IPS-18c (cell line): ENCODE measurements around the gene DHX16.

Source experiments
- H3K4me3 ChIP-seq: 2 replicates; pipeline ENCODE4 v1.7.0; 2013; ENCODE audit warnings: low read depth, mild to moderate bottlenecking, low read length, moderate library complexity; ENCODE audit not compliant: insufficient read depth
- H3K9me3 ChIP-seq: one replicate; pipeline ENCODE4 v1.6.1; 2013; ENCODE audit warnings: mild to moderate bottlenecking, low read length, moderate library complexity; ENCODE audit not compliant: control insufficient read depth, insufficient read depth

Gene DHX16

DNA sequence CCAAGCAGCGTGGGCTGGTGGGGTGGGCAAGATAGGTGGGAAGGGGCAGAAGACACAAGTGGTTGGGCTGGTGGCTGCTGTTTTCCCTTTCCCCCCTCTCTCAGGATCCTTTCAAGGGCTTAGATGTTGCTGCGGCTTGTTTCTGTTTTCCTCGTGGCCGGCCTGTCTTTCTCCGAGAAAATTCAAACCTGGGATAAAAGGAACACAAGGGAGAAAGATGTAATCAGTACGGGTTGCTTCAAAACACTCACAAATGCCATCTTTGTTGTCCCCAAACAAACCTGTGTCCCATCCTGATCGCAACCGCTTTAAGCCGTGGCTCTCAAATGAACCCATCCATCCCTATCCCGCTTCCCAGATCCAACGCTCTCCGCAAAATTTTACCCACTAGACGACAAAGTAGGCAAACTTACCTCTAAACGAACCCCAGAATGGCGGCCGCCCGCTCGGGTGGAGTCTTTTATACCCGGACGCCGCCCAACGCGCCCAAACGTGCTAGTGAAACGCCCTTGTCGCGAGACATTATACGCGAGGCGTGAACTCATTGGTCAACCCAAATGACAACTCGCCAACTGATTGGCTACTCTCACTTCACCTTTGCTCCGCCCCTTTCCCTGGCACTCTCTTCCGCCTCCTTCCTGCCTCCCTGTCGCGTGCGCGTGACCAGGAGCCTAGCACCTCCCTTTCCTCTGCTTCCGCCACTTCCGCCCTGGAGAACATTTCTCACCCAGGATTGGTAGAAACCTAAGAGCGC, 55.8 kb downstream of the DHX16 start, which contains the start of gene PPP1R10:
Gene PPP1R10, minus strand, starts transcription at position 433 of the 754 bp plus-strand sequence. CDS start 7,299 bp downstream, outside the sequence.
- Histone ChIP-seq H3K9me3 (no peaks in the 10 kb centered on the region), H3K4me3 (peak within 1 kb of the TSS; percentile 95)

DNA sequence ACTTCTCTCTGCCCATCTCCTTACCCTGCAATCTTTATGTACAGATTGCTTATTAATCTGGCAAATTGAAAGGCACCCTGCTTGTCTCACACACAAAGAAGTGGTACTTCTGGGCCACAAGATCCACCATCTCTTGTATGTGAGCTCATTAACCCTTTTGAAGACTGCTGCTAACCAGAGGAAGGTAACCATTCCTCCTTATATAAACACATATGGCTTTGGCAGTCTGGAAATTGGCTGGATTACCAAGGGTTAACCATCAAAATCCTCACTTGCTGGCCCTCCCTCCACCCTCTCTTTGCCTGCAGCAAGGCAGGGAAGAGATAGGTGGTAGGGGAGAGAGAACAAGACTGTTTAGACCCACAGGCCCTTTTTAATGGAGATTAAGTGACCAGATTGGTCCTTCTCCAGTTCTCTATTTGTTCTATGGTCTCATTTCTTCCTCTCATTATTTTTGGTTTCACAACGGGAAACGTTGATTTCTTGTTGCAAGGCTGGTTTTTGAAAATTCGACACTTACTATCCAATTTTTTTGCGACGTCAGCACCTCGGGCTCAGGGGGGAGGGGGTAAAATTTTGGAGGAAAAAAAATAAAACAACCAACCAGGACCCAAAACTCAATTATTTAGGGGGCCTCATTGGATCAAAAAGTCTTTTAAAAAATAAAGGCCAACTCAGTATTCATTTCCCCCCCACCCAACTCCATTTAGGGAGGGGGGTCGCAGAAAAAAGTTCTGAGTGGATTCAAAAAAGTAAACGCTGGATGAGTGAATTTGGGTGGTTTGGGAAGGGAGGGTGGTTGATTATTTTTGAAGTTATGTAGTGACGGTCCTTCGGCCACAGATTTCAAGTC, 56.6 kb downstream of the DHX16 start:
- Histone ChIP-seq H3K4me3 (peak overlapping the region; percentile 95), H3K9me3 (no peaks in the 10 kb centered on the region)

DNA sequence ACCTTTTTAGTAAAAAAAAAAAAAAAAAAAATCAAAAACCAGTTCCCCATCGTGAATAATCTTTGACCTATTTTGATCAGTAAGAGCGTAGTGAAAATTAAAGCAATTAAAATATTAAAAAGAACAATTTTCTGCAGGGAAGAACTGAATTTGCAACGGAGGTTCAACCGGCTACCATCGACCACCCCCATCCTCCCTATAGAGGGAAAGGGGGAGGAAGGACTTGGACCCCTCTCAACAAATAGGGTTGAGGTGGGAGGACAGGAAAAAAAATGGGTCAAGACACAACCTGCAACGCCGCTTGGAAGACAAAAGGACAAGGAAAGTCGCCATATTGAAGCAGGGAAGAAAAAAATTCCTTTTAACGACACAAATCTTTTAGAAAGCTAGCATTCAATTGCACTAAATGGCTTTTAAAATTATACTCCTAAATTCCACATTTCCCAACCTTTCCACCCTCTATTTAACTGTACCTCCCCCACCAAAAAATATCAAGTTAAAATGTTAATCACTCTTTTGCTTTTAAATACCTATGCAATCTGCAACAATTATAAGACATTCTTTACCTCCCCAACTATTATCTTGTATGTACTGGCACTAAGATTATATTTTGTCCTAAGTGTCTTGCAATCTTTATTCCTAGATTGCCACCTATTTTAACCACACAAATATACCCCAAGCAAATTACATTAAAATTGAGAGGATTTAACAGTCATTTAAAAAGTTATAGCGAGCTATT, 57.4 kb downstream of the DHX16 start:
- Histone ChIP-seq H3K4me3 (peak overlapping the region; percentile 95), H3K9me3 (no peaks in the 10 kb centered on the region)

DNA sequence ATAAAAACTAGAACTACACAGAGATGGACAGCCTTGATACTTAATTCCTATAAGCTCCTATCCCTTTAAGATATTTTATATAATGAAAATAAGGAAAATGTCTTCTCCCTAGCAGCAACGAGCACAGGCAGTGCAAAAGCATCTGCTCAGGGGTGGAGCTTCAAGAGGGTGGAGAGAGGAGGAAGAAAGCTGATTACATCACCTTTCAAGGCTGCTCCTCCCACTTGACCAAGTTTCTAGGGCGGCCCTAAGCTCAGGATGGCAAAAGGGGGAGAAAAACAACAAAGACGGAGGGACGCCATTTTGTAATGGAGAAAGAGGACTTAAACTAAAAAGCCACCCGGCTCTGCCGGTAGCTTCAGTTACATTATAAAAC, 58.0 kb downstream of the DHX16 start:
- H3K9me3 ChIP-seq: no peaks in the 10 kb centered on the region
- peak overlapping the region; percentile 95; the same call in 1 of the 2 replicates for H3K4me3 ChIP-seq

DNA sequence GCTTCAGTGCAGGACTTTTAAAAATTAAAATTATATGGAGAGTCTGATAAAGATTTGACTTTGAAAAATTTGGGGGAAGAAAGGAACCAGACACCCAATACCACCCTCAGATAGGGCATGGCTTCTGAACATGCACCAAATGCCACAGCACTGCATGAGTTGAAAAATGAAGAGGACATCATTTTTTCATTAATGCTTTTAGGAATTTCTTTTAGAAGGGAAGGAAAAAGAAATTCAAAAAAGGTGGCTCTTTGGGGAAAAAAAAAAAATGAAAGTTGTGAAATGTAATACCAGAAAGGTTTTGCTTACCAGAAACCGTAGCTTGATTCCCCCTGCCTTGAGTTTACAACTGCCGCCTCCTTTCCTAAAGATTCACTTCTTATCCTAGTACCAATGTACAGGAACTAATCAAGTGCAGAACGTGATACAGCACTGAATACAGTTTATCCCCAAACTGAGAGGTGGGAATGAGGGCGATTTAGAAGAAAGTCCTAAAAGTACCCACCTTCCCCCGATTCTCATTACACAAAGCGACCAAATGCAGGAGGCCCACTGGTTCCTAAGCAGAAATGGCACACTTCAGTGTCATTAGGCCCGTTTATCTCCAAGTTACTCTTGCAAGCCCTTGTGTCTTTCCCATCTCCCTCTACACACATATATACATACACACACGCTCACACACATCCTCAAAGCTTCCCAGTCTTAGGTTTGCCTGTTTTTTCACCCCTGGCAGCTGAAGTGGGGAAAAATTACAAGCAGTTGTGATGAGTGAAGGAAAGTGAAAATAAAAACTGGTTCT, 58.6 kb downstream of the DHX16 start:
- peak overlapping the region; percentile 32; the same call in 1 of the 2 replicates for H3K4me3 ChIP-seq
- no peaks in the 10 kb centered on the region for H3K9me3 ChIP-seq

DNA sequence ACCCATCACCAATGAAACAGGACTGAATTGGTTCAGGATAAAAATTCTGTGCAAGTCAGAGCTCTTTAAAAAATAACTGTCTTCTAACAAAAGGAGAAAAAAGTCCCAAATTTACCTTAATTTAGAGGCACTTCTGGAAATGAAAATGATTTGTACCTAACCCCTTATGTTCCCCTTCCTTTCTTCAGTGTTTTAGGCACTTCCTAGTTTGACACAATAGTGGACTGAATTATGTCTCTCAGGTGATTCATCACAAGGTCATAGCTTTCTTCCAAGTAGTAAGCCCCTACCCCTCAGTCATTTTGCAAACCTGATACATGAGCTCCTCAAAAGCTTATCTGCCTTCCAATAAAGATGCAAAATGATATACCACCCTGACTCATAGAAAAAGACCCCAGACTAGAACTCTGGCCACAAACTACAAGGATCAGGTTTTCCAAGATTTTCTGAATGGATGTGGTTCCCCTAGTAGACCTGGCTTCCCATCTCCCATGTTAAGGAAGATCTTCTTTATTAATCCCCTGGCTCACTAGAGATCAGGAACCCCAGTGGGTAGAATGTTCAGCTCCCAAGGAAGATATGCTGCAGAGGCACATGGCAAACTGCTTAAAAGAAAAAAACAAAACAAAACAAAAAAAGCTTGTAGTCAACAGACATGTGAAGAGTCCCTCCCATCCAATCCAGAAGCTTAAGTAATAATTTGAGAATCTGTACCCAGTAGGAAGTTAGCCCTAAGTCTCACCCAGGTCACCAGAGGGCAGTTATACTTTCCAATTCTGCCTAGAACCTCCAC, 59.4 kb downstream of the DHX16 start:
- Histone ChIP-seq H3K9me3 (no peaks in the 10 kb centered on the region), H3K4me3 (no peak overlapping the region)

DNA sequence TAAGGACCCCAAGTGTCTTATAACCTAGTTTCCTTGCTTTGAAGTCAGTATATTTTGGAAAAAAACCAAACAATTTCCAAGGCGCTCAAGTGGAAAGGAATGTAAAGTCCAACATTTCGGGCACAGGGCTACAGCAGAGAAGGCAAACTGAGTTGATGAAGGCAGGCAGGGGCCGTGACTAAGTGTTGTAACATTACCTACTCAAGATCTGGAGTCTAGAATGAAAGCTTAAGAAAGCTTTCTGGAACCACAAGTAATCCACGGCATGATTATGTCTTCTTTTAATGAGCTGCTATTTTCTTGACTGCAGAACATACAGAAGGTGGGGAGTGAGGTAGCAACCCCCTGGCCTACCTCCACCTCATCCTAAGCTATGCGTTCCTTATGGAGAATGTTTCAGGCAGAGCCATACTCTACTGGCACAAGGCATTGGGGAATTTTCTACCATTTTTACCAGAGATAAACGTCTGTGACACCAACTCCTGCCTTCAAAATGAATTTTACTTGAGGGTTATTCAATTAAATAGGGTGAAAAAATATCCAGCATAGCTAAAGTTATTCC, 60.0 kb downstream of the DHX16 start:
- no peaks in the 10 kb centered on the region for H3K9me3 ChIP-seq
- no peak overlapping the region for H3K4me3 ChIP-seq

DNA sequence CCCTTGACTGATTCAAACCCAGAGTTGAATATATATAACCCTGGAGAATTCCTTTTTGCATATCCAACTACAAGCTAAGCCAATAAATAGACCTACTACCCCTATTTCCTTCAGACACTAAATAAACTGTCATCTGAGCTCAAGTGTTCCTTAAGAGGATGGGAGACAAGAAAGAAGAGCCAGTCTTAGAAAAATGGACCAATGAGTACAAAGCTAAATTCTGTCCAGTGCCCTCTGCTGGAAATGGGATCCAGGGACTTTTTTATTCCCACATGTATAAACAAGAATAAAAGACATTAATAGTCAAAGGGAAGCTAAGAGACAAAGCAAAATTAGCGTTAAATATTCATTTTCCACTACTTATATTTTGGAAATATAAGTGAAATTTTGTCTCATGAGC, 60.6 kb downstream of the DHX16 start:
- H3K9me3 ChIP-seq: no peaks in the 10 kb centered on the region
- no peak overlapping the region for H3K4me3 ChIP-seq

DNA sequence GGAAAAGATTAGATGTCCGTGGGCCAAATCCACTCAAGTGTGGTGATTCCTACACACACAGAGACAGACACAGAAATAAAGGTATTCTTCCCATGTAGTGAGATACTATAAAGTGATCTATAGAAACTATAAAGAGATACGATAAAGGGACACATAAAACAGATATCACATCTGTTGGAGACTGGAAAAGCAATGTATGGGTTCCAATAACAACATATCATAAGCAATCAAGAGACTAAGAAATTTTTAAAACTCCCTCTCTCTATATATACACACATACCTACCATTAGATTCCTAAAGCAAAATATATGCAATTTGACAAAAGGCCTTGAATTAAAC, 61.0 kb downstream of the DHX16 start:
- Histone ChIP-seq H3K4me3 (no peak overlapping the region), H3K9me3 (no peaks in the 10 kb centered on the region)

DNA sequence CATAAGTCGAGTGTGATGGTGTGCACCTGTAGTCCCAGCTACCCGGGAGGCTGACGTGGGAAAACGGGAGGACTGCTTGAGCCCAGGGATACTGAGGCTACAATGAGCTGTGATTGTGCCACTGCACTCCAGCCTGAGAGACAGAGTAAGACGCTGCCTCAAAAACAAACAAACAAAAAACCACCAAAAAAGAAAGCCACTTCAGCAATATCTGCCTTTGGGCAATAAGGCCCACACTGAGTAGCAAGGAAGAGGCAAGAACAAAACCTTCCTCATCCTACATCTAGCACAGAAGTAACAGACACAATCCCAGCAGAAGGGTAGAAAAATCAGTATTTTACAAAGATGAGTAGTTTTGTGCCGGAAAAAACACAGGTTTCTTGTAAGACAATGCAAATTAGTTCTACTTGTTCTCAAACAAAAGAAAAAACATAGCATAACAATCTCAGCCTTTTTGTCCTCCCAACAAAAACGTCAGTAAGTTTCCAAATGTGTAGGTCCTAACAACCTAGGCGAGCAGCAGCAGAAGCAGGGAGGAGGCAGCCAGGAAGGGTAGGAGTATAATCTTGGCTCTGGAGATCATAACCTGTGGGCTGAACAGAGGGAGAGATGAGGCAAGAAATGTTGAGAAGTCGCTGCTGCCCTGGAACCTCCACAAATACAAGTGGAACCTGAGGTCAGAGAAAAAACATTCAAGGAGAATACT, 61.5 kb downstream of the DHX16 start:
- H3K4me3 ChIP-seq: no peak overlapping the region

DNA sequence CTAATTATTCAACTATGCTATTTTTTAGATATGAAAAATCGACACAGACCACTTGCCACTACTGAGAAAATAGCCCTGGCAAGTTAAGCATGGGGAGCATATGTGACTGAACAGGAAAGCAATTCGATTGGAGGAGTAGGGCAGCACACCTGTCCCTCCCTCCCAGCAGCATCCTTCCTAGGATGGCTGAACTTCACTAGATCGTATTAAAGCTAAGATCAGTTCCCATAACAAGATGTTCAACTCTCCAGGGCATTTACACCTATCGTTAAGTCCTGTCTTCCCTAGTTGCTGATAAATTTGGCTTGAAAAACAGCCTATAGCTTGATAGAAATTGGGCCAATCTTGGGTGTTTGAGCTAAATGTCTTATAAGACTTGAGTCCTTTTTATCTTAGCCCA, 62.7 kb downstream of the DHX16 start:
- H3K9me3 ChIP-seq: no peaks in the 10 kb centered on the region
- H3K4me3 ChIP-seq: no peak overlapping the region

More for the DNA sequence above, 61.5 kb downstream of the DHX16 start:
- H3K9me3 ChIP-seq: no peaks in the 10 kb centered on the region

DNA sequence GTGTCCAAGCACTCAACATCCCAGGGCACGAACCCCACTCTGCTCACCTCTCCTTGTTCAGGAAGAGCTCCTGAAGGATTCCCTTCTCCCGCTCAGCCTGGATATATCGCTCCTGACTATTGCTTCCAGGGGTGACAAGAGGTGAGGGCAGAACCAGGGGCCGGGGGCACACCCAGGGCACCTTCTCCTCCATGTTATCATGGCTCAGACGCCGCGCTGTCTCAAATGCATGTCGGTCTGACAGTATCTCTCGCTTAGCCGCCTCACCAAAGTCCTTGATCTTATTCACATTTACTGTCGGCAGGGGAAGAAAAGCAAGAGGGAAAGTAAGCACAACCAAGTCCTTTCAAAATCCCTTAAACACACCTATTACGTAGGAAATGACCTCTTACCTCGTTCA, 68.8 kb downstream of the DHX16 start:
- H3K4me3 ChIP-seq: no peak overlapping the region
- no peaks in the 10 kb centered on the region for H3K9me3 ChIP-seq
